Measurements from ENCODE around the gene RNF157.

RNF157 gene

DNA sequence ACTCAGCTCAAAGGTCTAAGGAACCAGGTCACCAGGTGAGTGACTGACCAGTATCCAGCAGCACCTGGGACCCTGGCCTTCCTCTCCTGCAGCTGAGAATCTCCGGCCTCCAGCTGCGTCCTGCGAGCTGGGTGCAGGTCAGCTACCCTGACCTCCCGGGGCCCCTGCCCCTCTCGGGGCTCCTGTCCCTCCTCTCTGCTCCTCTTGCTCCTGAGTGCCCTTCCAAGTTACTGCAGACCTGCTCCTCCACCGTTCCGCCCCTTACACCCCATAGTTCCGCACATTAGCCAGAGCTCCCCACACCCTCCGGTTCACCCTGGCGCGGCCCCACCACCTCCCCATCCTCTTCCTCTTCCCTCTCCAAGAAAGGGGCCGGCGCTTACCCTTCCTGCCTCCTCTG, 109.8 kb downstream of the RNF157 start:
- TF ChIP-seq, protein P1, sequence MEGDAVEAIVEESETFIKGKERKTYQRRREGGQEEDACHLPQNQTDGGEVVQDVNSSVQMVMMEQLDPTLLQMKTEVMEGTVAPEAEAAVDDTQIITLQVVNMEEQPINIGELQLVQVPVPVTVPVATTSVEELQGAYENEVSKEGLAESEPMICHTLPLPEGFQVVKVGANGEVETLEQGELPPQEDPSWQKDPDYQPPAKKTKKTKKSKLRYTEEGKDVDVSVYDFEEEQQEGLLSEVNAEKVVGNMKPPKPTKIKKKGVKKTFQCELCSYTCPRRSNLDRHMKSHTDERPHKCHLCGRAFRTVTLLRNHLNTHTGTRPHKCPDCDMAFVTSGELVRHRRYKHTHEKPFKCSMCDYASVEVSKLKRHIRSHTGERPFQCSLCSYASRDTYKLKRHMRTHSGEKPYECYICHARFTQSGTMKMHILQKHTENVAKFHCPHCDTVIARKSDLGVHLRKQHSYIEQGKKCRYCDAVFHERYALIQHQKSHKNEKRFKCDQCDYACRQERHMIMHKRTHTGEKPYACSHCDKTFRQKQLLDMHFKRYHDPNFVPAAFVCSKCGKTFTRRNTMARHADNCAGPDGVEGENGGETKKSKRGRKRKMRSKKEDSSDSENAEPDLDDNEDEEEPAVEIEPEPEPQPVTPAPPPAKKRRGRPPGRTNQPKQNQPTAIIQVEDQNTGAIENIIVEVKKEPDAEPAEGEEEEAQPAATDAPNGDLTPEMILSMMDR (conservative IDR thresholded peaks at IDR 0.05), result no peak
- no peak for TF ChIP-seq ZFX (IDR thresholded peaks at IDR 0.05)
- no peak overlapping the region for H3K27ac ChIP-seq

DNA sequence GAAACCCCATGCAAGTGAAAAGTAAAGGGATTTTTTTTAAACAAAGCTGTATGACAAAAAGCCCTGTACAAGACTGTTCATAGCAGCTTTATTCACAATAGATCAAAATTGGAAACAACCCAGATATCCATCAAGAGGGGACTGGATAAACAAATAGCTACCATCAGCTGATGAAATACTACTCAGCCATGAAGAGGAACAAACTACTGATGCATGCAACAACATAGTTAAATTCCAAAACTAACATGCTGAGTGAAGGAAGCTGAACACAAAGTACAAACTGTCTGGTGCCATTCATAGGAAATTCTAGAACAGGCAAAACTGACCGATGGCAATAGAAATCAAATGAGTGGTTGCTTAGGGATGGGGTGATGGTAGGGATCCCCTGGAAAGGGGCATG, 114.4 kb downstream of the RNF157 start:
- H3K27ac ChIP-seq, result no peak overlapping the region
- TF ChIP-seq, protein P1 (conservative IDR thresholded peaks at IDR 0.05), result no peak
- TF ChIP-seq ZFX (IDR thresholded peaks at IDR 0.05), result no peak

DNA sequence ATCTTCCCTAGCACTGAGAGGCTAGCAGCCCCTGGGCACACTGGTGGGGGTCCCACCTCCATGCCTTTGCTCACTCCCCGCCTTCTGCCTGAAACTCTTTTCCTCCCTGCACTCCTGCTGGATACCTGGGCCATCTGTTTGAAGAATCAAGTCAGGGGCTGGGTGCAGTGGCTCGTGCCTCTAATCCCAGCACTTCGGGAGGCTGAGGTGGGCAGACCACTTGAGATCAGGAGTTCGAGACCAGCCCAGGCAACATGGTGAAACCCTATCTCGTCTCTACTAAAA, 115.0 kb downstream of the RNF157 start:
- no peak overlapping the region for H3K27ac ChIP-seq
- TF ChIP-seq, protein P1 (conservative IDR thresholded peaks at IDR 0.05), result no peak
- no peak for TF ChIP-seq ZFX (IDR thresholded peaks at IDR 0.05)

DNA sequence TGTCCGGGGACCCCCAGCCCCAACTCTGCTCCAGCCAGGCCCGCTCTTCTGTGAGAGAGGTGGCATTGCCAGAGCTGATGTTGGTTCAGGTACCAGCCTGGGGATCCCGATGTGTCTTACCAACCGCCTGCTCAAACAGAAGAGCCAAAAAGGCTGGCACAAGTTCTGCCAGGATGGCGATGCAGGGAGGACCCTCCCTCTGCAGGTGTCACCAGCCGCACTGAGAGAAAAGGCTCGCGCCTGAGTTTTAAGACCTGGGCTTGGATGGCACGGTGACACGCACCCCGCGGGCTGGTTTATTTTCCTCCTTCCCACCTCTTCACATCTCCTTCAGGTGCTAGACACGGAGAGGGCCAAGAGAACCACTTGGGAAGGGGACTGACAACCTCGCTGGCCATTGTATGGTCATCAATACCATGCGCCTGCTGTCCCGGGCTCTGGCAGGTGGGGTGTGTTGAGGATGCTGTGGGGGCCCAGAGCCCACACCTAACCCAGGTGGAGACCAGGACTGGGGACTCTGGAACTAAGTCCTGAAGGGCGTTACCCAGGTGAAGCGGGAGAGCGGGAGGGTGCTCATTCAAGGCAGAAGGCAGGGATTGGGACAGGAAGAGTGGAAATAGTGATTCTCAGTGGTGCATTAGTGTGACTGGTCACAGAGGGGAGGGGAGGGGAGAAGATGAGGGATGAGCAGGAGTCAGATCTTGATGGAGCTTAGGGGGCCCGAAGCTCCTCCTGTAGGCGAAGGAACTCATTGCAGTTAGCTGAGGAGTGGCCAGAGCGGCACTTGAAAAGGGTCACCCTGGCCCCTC, 115.5 kb downstream of the RNF157 start:
- no peak overlapping the region for H3K27ac ChIP-seq
- no peak for TF ChIP-seq ZFX (IDR thresholded peaks at IDR 0.05)
- TF ChIP-seq, protein P1 (conservative IDR thresholded peaks at IDR 0.05), result no peak

DNA sequence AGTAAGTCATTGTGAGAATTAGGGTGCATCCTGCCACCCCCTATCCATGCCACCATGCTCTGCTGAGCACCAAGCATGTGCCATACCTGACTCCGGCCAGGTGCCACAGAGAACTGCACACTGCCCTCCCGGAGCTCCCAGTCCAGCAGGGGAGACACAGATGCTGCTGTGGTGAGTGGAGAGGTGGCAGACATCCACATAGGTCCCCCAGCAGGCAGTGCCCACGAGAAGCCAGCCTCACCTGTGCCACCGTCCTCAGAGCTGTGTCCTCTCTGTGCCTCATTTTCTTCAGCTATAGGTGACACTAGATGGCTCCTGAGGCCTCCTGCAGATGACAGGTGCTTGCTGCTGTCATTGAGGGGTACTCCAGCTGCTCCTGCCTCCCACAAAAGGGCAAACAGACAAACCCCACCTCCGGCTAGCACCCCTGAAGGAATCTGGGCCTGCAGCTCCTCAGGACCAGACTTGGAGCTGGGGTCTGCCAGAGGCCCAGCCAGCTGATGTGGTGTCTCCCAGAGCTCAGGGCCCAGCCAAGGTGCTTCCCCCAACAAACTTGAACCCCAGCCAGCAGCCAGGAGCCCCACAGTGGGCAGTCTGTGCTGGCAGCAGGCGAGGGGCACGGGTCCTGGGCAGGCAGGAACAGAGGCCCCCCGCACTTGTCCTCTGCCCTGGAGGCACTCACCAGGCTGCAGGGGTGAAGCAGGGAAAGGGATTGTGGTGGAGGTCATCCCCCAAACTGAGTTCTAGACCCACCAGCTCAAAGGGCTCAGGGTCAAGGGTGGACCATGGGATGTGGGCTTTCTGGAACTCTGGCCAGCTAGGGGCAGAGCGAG, 116.3 kb downstream of the RNF157 start:
- no peak overlapping the region for H3K27ac ChIP-seq
- TF ChIP-seq, protein P1 (conservative IDR thresholded peaks at IDR 0.05), result no peak
- no peak for TF ChIP-seq ZFX (IDR thresholded peaks at IDR 0.05)

DNA sequence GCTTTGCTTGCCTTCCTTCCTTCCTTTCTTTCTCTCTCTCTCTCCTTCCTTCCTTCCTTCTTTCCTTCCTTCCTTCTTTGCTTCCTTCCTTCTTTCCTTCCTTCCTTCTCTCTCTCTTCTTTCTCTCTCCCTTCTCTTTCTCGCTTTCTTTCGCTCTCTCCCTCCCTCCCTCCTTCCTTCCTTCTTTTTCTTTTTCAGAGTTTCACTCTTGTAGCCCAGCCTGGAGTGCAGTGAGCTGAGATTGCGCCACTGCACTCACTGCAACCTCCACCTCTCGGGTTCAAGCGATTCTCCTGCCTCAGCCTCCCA, 117.1 kb downstream of the RNF157 start:
- H3K27ac ChIP-seq, result no peak overlapping the region
- TF ChIP-seq, protein P1 (conservative IDR thresholded peaks at IDR 0.05), result no peak
- no peak for TF ChIP-seq ZFX (IDR thresholded peaks at IDR 0.05)

DNA sequence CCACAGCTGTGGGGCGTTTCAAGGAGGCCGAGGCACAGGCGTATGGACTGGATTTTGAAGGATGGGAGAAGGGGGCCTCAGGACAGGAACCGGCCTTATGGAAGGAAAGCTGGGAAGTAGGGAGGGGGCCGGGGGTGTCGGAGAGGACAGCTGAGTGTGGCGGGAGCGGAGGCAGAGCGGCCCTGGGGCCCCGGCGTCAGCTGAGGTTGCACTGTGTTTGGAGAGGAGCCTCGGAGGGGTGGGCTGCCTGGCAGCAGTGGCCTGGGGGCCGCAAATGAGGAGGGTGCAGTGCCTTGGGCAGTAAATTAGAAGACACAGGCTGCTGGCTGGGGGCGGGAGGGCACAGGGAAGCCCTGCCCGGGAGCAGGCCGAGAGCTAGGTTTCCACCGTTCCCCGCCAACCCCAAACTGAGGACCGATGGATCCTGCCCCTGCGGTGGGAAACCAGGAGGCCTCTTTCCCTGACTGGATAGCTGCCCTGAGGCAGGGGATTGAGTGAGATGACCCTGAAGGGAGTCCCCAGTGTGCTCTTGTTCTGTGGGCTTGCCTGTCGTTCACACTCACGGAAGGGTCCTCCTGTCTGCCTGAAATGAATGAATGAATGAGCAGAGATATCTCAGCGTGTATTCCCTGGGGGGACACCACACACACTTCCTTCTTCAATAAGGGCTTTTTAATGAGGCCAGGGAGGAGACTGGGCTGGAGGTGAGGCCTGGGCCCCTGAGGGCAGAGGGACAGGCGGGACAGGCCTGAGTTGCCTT, 117.7 kb downstream of the RNF157 start:
- H3K27ac ChIP-seq, result peak overlapping the region; percentile 29

More for the DNA sequence above, 117.7 kb downstream of the RNF157 start:
- TF ChIP-seq, protein P1 (conservative IDR thresholded peaks at IDR 0.05), result no peak
- TF ChIP-seq ZFX (IDR thresholded peaks at IDR 0.05), result no peak
